H1 (cell line): ENCODE results near the gene ITLN1. TPM values are rescaled to one million over a fixed set of nuclear protein-coding genes. Genes with fewer than 3 reads are reported as not detected.

Experiments
- CTCF ChIA-PET: fragments of 300-600 bp; sonication (Branson Sonifier 250); formaldehyde crosslinking; loops from one replicate; lab custom pipeline; 2021; ENCODE audit not compliant: partially characterized antibody; lab: Charles Lee
- POLR2A ChIA-PET: fragments of 300-600 bp; sonication (Branson Sonifier 250); formaldehyde crosslinking; loops from one replicate; lab custom pipeline; 2021; ENCODE audit warnings: inconsistent platforms; ENCODE audit not compliant: partially characterized antibody; lab: Charles Lee
- DNase-seq, 2 experiments: peaks; one replicate each; pipeline versions ENCODE4 v3.0.0 to v3.0.0-alpha.2; 2010 to 2022; ENCODE audit warnings: low spot score in 2 of 2, low read depth in 1 of 2, mixed read lengths in 1 of 2
- FAIRE-seq: peaks from 2 replicates; lab custom pipeline; 2011; peaks lifted over from hg19 to GRCh38; lab: Jason Lieb, UNC
- H2AFZ ChIP-seq: 2 replicates; pipeline ENCODE4 v1.8.1; 2012; ENCODE audit warnings: low read length, inconsistent platforms
- H2AK5ac ChIP-seq: 2 replicates; pipeline ENCODE4 v1.6.1; 2013; ENCODE audit warnings: low read depth, low read length
- H2BK120ac ChIP-seq: replicated peaks from 2 replicates; pipeline ENCODE3; 2013; ENCODE audit warnings: low read depth, low read length, inconsistent platforms
- H2BK12ac ChIP-seq: 2 replicates; pipeline ENCODE4 v1.6.1; 2013; ENCODE audit warnings: low read depth, low read length
- H2BK15ac ChIP-seq: 2 replicates; pipeline ENCODE4 v1.6.1; 2013; ENCODE audit warnings: low read length
- H2BK20ac ChIP-seq: 2 replicates; pipeline ENCODE4 v1.6.1; 2013; ENCODE audit warnings: low read length
- H2BK5ac ChIP-seq: 2 replicates; pipeline ENCODE4 v1.6.1; 2013; ENCODE audit warnings: low read depth, low read length
- H3K14ac ChIP-seq: 2 replicates; pipeline ENCODE4 v1.6.1; 2013; ENCODE audit warnings: inconsistent platforms; ENCODE audit not compliant: insufficient read length
- H3K18ac ChIP-seq: 2 replicates; pipeline ENCODE4 v1.6.1; 2013; ENCODE audit warnings: low read length; ENCODE audit errors: extremely low read depth
- H3K23ac ChIP-seq: 2 replicates; pipeline ENCODE4 v1.6.1; 2013; ENCODE audit warnings: inconsistent platforms; ENCODE audit not compliant: insufficient read length
- H3K23me2 ChIP-seq: 2 replicates; pipeline ENCODE4 v1.6.1; 2013; ENCODE audit warnings: low read depth, low read length
- H3K27ac ChIP-seq: 2 replicates; pipeline ENCODE4 v1.6.1; 2011; ENCODE audit warnings: low read depth, low read length, inconsistent platforms
- H3K27me3 ChIP-seq, 4 experiments: replicated peaks in 1 of 4; 1 replicate in 1 of 4; 2 replicates in 3 of 4; pipeline versions ENCODE4 v1.6.1 to v1.8.1; 2011 to 2013; ENCODE audit warnings: low read length in 3 of 4, mild to moderate bottlenecking in 3 of 4, inconsistent platforms in 2 of 4, mixed read lengths in 2 of 4, moderate library complexity in 1 of 4; ENCODE audit not compliant: control insufficient read depth in 3 of 4, insufficient read depth in 3 of 4; ENCODE audit errors: extremely low read depth in 1 of 4
- H3K36me3 ChIP-seq, 4 experiments: 2 replicates each; pipeline versions ENCODE4 v1.6.1 to v1.8.1; 2011 to 2013; ENCODE audit warnings: mild to moderate bottlenecking in 4 of 4, low read length in 3 of 4, moderate library complexity in 2 of 4, control low read depth in 1 of 4, inconsistent platforms in 1 of 4; ENCODE audit not compliant: insufficient read depth in 4 of 4, control insufficient read depth in 2 of 4
- H3K4ac ChIP-seq: replicated peaks from 2 replicates; pipeline ENCODE3; 2013; ENCODE audit warnings: low read length, low read depth, mixed read lengths, inconsistent platforms; ENCODE audit not compliant: insufficient read length
- H3K4me1 ChIP-seq, 4 experiments: replicated peaks in 1 of 4; 1 replicate in 1 of 4; 2 replicates in 3 of 4; pipeline versions ENCODE4 v1.6.1 to v1.8.1; 2011 to 2013; ENCODE audit warnings: low read length in 3 of 4, inconsistent platforms in 2 of 4, mixed read lengths in 1 of 4; ENCODE audit not compliant: insufficient read depth in 4 of 4, control insufficient read depth in 3 of 4
- H3K4me2 ChIP-seq, 2 experiments: 2 replicates each; pipeline versions ENCODE4 v1.6.1 to v1.8.1; 2011 to 2013; ENCODE audit warnings: low read depth in 2 of 2, low read length in 2 of 2, control low read depth in 1 of 2, inconsistent platforms in 1 of 2, mild to moderate bottlenecking in 1 of 2; ENCODE audit not compliant: insufficient read depth in 1 of 2
- H3K4me3 ChIP-seq, 4 experiments: fragments of 200-600, 300-600 bp in 1 of 4; sonication (generic), shearing (Covaris generic), sonication (Bioruptor Twin) in 1 of 4; 2 replicates each; pipeline versions ENCODE4 v1.5.1 to v1.8.1; 2011 to 2016; ENCODE audit warnings: low read length in 4 of 4, low read depth in 3 of 4, control low read depth in 2 of 4, inconsistent platforms in 2 of 4, mild to moderate bottlenecking in 2 of 4, mixed read lengths in 1 of 4, moderate library complexity in 1 of 4; ENCODE audit not compliant: insufficient read depth in 2 of 4; ENCODE audit errors: extremely low read depth in 1 of 4
- H3K56ac ChIP-seq: replicated peaks from 2 replicates; pipeline ENCODE3; 2013; ENCODE audit warnings: low read depth, mild to moderate bottlenecking, mixed read lengths, low read length, inconsistent platforms; ENCODE audit not compliant: insufficient read length
- H3K79me1 ChIP-seq: 2 replicates; pipeline ENCODE4 v1.6.1; 2013; ENCODE audit warnings: low read depth, low read length, control low read depth
- H3K79me2 ChIP-seq, 2 experiments: 2 replicates each; pipeline versions ENCODE4 v1.6.1 to v1.8.1; 2012 to 2013; ENCODE audit warnings: low read length in 2 of 2, mild to moderate bottlenecking in 2 of 2, inconsistent platforms in 1 of 2; ENCODE audit not compliant: insufficient read depth in 2 of 2, control insufficient read depth in 1 of 2
- H3K9ac ChIP-seq, 4 experiments: replicated peaks in 1 of 4; 1 replicate in 1 of 4; 2 replicates in 3 of 4; pipeline versions ENCODE4 v1.6.1 to v1.8.1; 2011 to 2013; ENCODE audit warnings: low read depth in 3 of 4, low read length in 3 of 4, control low read depth in 2 of 4, mild to moderate bottlenecking in 2 of 4, moderate library complexity in 2 of 4, inconsistent platforms in 1 of 4; ENCODE audit errors: extremely low read depth in 1 of 4
- H3K9me3 ChIP-seq, 2 experiments: 2 replicates each; pipeline versions ENCODE4 v1.6.1 to v1.8.1; 2012 to 2013; ENCODE audit warnings: mild to moderate bottlenecking in 2 of 2, moderate library complexity in 2 of 2, control low read depth in 1 of 2, inconsistent platforms in 1 of 2, low read depth in 1 of 2, low read length in 1 of 2, mixed read lengths in 1 of 2; ENCODE audit not compliant: insufficient read depth in 2 of 2
- H4K20me1 ChIP-seq, 2 experiments: replicated peaks in 1 of 2; 2 replicates each; pipeline versions ENCODE3 to v1.8.1; 2011 to 2013; ENCODE audit warnings: inconsistent platforms in 2 of 2, low read length in 2 of 2, mild to moderate bottlenecking in 1 of 2; ENCODE audit not compliant: insufficient read depth in 2 of 2, control insufficient read depth in 1 of 2
- H4K5ac ChIP-seq: 2 replicates; pipeline ENCODE4 v1.6.1; 2013; ENCODE audit warnings: low read length, low read depth, mixed read lengths, inconsistent platforms; ENCODE audit not compliant: insufficient read length
- H4K8ac ChIP-seq: 2 replicates; pipeline ENCODE4 v1.8.0; 2013; ENCODE audit warnings: mild to moderate bottlenecking, moderate library complexity, low read length, inconsistent platforms; ENCODE audit not compliant: insufficient read depth; ENCODE audit errors: extremely low read depth
- H4K91ac ChIP-seq: replicated peaks from 2 replicates; pipeline ENCODE3; 2013; ENCODE audit warnings: low read length, mixed read lengths, inconsistent platforms; ENCODE audit not compliant: insufficient read length
- BACH1 ChIP-seq: IDR thresholded peaks from 2 replicates; pipeline ENCODE4 v1.6.1; 2012; ENCODE audit warnings: low read length, improper control_type of control experiment
- CREB1 ChIP-seq: IDR thresholded peaks from 2 replicates; pipeline ENCODE4 v1.6.1; 2012; ENCODE audit warnings: inconsistent platforms
- FOSL1 ChIP-seq: IDR thresholded peaks from 2 replicates; pipeline ENCODE4 v1.6.1; 2011; ENCODE audit warnings: mild to moderate bottlenecking, low read depth, low read length, moderate library complexity; ENCODE audit not compliant: insufficient read depth
- GABPA ChIP-seq: IDR thresholded peaks from 2 replicates; pipeline ENCODE4 v1.6.1; 2011; ENCODE audit warnings: mild to moderate bottlenecking, low read length, moderate library complexity, borderline replicate concordance; ENCODE audit not compliant: insufficient read depth
- JUN ChIP-seq: IDR thresholded peaks from 2 replicates; pipeline ENCODE4 v1.6.1; 2011; ENCODE audit warnings: low read depth, mild to moderate bottlenecking, improper control_type of control experiment, low read length
- KDM5A ChIP-seq: fragments of 200-600 bp; IDR thresholded peaks from 2 replicates; pipeline ENCODE4 v1.7.1; 2012; ENCODE audit warnings: mild to moderate bottlenecking, low read length, inconsistent platforms, mixed read lengths
- NANOG ChIP-seq: IDR thresholded peaks from 2 replicates; pipeline ENCODE4 v1.6.1; 2011; ENCODE audit warnings: low read length, low read depth, mild to moderate bottlenecking, inconsistent platforms; ENCODE audit not compliant: insufficient read depth, poor library complexity, severe bottlenecking
- RAD21 ChIP-seq, 2 experiments: IDR thresholded peaks in 1 of 2; conservative IDR thresholded peaks in 1 of 2; 2 replicates each; pipeline ENCODE4 v1.6.1; 2011; ENCODE audit warnings: low read depth in 2 of 2, low read length in 2 of 2, improper control_type of control experiment in 1 of 2, inconsistent platforms in 1 of 2, mild to moderate bottlenecking in 1 of 2, moderate library complexity in 1 of 2
- SIN3A ChIP-seq, 2 experiments: IDR thresholded peaks in 1 of 2; conservative IDR thresholded peaks in 1 of 2; 2 replicates each; pipeline ENCODE4 v1.6.1; 2011 to 2012; ENCODE audit warnings: low read length in 2 of 2, improper control_type of control experiment in 1 of 2, low read depth in 1 of 2, mild to moderate bottlenecking in 1 of 2
- SIX5 ChIP-seq: IDR thresholded peaks from 2 replicates; pipeline ENCODE4 v1.6.1; 2011; ENCODE audit warnings: mild to moderate bottlenecking, low read depth, low read length
- SUZ12 ChIP-seq: fragments of 200-600 bp; sonication (generic); IDR thresholded peaks from 2 replicates; pipeline ENCODE4 v1.6.1; 2012; ENCODE audit warnings: mild to moderate bottlenecking, inconsistent platforms, low read length, moderate library complexity, mixed read lengths
- TBP ChIP-seq: IDR thresholded peaks from 2 replicates; pipeline ENCODE4 v1.6.1; 2011; ENCODE audit warnings: low read depth, low read length, improper control_type of control experiment
- USF2 ChIP-seq: IDR thresholded peaks from 2 replicates; pipeline ENCODE4 v1.6.1; 2011; ENCODE audit warnings: low read length, improper control_type of control experiment
- WGBS, 2 experiments: shearing (Covaris generic) in 1 of 2; methylation state at CpG; one replicate each; pipeline versions ENCODE4 v1.1.6 to v1.1.7; 2013 to 2015; ENCODE audit warnings: low lambda C conversion rate in 2 of 2, mixed read lengths in 2 of 2, inconsistent platforms in 1 of 2, low coverage in 1 of 2, missing lambda C conversion rate in 1 of 2; ENCODE audit not compliant: insufficient replicate concordance in 2 of 2, insufficient coverage in 1 of 2, insufficient read length in 1 of 2; ENCODE audit errors: extremely low coverage in 1 of 2, missing lambda C conversion rate in 1 of 2; 5-methylcytosine and 5-hydroxymethylcytosine counted together
- polyA plus RNA-seq, 7 experiments: library from polyadenylated mRNA; depleted of rRNA in 3 of 7; stranded (reverse) in 5 of 7; unstranded in 2 of 7; fragments of >200 nt in 5 of 7; fragments of 200-250 nt in 2 of 7; gene quantifications; 1 replicate in 5 of 7; 2 replicates in 1 of 7; 4 replicates in 1 of 7; pipeline versions ENCODE4 v1.2.1 to v1.2.3, GENCODE V29; 2011 to 2013; ENCODE audit warnings: missing spikeins in 2 of 7, mixed read lengths in 2 of 7
- total RNA-seq: library from RNA; stranded (reverse); fragmentation: NEBNext Ultra II Directional; extraction: Animal tissue kit (Norgen Biotek cat#: 25700); gene quantifications from 2 replicates; pipeline ENCODE4 v1.2.1, GENCODE V29; 2021

The ITLN1 gene
- total and polyA plus RNA-seq, 2 of the 8 experiments (the other 6 are each of a cell fraction or from before 2014, with no cell fraction given) = not detected

GRCh38 chr1:160888926-160889325 is 3.9 kb upstream of the ITLN1 start:
- H2BK12ac ChIP-seq = no peak overlapping the region
- H3K23ac ChIP-seq = no peak overlapping the region
- H3K4me1 ChIP-seq = no peaks in the 10 kb centered on the region
- H4K5ac ChIP-seq = no peak overlapping the region
- no peak overlapping the region for H3K18ac ChIP-seq
- no peaks in the 10 kb centered on the region for H3K79me2 ChIP-seq
- H2BK5ac ChIP-seq = no peak overlapping the region
- POLR2A ChIA-PET = no interaction called here
- H3K9me3 ChIP-seq = peaks cover 0 to 2% of the 10 kb centered on the region in 2 experiments; a peak in 1 of 4 replicates
- no peak overlapping the region for H3K9ac ChIP-seq
- DNase-seq (no peak), FAIRE-seq (no peak)
- no peak overlapping the region for H2BK15ac ChIP-seq
- no peak overlapping the region for H3K4me2 ChIP-seq
- no peak overlapping the region for H3K56ac ChIP-seq
- no peak overlapping the region for H2BK20ac ChIP-seq
- no peak overlapping the region for H2AFZ ChIP-seq
- H3K14ac ChIP-seq = no peak overlapping the region
- H3K79me1 ChIP-seq = no peaks in the 10 kb centered on the region
- no peak overlapping the region for H3K4me3 ChIP-seq
- H3K23me2 ChIP-seq = no peaks in the 10 kb centered on the region; the same call in 1 of the 2 replicates
- no peak overlapping the region for H2AK5ac ChIP-seq
- H3K27me3 ChIP-seq = no peaks in the 10 kb centered on the region
- H4K20me1 ChIP-seq = no peaks in the 10 kb centered on the region
- H3K4ac ChIP-seq = no peak overlapping the region
- 48% methylated on average over 2 of the region's 2 CpGs; no CpG with 5 or more reads in 1 of the 2 experiments for WGBS, 2 experiments
- H4K8ac ChIP-seq = no peak overlapping the region
- CTCF ChIA-PET = interaction anchor here (1.0 to 5.9 kb wide), 4 partner anchors 9 to 63 kb away, joined by 4 to 35 read pairs (median 5); no protein-coding TSS in a partner anchor
- no peak overlapping the region for H3K27ac ChIP-seq
- H2BK120ac ChIP-seq = no peak overlapping the region
- H3K36me3 ChIP-seq = no peaks in the 10 kb centered on the region
- H4K91ac ChIP-seq = no peak overlapping the region
- TF ChIP-seq CREB1 (no peak), KDM5A (no peak), JUN (no peak), RAD21 (IDR thresholded peaks at IDR 0.05 in 1 of 2, conservative IDR thresholded peaks at IDR 0.05 in 1 of 2; ENCODE audit: low read depth in 2 of 2, low read length in 2 of 2) (no peak), SIX5 (no peak), TBP (no peak), NANOG (no peak), GABPA (no peak), SIN3A (conservative IDR thresholded peaks at IDR 0.05 in 1 of 2, IDR thresholded peaks at IDR 0.05 in 1 of 2; ENCODE audit: low read depth in 1 of 2, low read length in 2 of 2) (no peak), BACH1 (no peak), FOSL1 (no peak), SUZ12 (no peak), USF2 (no peak)
